Midbrain (tissue), 1 donor: ENCODE results near the gene CNN3.
"Not testable (repeated sequence)": the region's sequence is repeated elsewhere in the genome, so short reads cannot be mapped to it uniquely, and the experiment has no call there.

Experiments used
- DNase-seq: peaks from one replicate; lab custom pipeline; 2025; lab: John Stamatoyannopoulos, UW

The CNN3 gene

GRCh38 chr1:94949681-94950661 lies 23.1 kb upstream of the CNN3 start:
- no peak for DNase-seq

GRCh38 chr1:94947437-94947836 lies 20.5 kb upstream of the CNN3 start:
- no peak for DNase-seq

GRCh38 chr1:94946886-94947285 lies 20.0 kb upstream of the CNN3 start:
- DNase-seq = no peak

GRCh38 chr1:94942171-94943128 lies 15.5 kb upstream of the CNN3 start:
- no peak for DNase-seq

GRCh38 chr1:94941480-94941879 lies 14.6 kb upstream of the CNN3 start:
- DNase-seq = not testable (repeated sequence)

GRCh38 chr1:94940738-94941137 lies 13.8 kb upstream of the CNN3 start:
- no peak for DNase-seq

GRCh38 chr1:94937820-94938219 lies 10.9 kb upstream of the CNN3 start:
- no peak for DNase-seq

- DNase-seq = no peak
Observed at GRCh38 chr1:94936861-94937620, 10.1 kb upstream of the CNN3 start.

- no peak for DNase-seq
Observed at GRCh38 chr1:94935476-94935875, 8.6 kb upstream of the CNN3 start.

GRCh38 chr1:94935034-94935433 lies 8.1 kb upstream of the CNN3 start:
- no peak for DNase-seq

GRCh38 chr1:94934551-94934950 lies 7.6 kb upstream of the CNN3 start:
- DNase-seq = no peak

- DNase-seq = no peak
Observed at GRCh38 chr1:94931254-94931841, 4.4 kb upstream of the CNN3 start.

- DNase-seq = no peak
Observed at GRCh38 chr1:94929351-94930217, 2.7 kb upstream of the CNN3 start.

- no peak for DNase-seq
Observed at GRCh38 chr1:94928293-94928939, 1.5 kb upstream of the CNN3 start.

- DNase-seq = peak; percentile 70
Observed at GRCh38 chr1:94927405-94928175, 680 bp upstream of the CNN3 start.

- peak; percentile 67 for DNase-seq
Observed at GRCh38 chr1:94926126-94926914, 590 bp downstream of the CNN3 start.

GRCh38 chr1:94925561-94926125 lies 1.3 kb downstream of the CNN3 start:
- peak; percentile 84 for DNase-seq

- DNase-seq = no peak
Observed at GRCh38 chr1:94925004-94925403, 1.9 kb downstream of the CNN3 start.
